GM19467 (cell line): ENCODE results near the gene PACS1.
"Not testable (repeated sequence)": the region's sequence is repeated elsewhere in the genome, so short reads cannot be mapped to it uniquely, and the experiment has no call there.

Experiments used
- ATAC-seq: cut with Tn5 transposase; IDR thresholded peaks from one replicate; pipeline ENCODE4 v1.9.1; 2021; ENCODE audit warnings: mild to moderate bottlenecking, moderate library complexity; ENCODE audit not compliant: unreplicated experiment

The PACS1 gene

GRCh38 chr11:66072518-66072917, 2.4 kb downstream of the PACS1 start:
- no peak for ATAC-seq

GRCh38 chr11:66073669-66074068, 3.6 kb downstream of the PACS1 start:
- no peak for ATAC-seq

GRCh38 chr11:66075273-66075672, 5.2 kb downstream of the PACS1 start:
- no peak for ATAC-seq

- no peak for ATAC-seq
These were observed 6.5 kb downstream of the PACS1 start for GRCh38 chr11:66076561-66076960.

- no peak for ATAC-seq
These were observed 7.9 kb downstream of the PACS1 start for GRCh38 chr11:66077927-66078326.

GRCh38 chr11:66078949-66079348, 8.9 kb downstream of the PACS1 start:
- not testable (repeated sequence) for ATAC-seq

GRCh38 chr11:66080055-66080817, 10.2 kb downstream of the PACS1 start:
- ATAC-seq, result no peak

- ATAC-seq, result peak; percentile 48
These were observed 11.4 kb downstream of the PACS1 start for GRCh38 chr11:66081505-66081904.

- ATAC-seq, result no peak
These were observed 13.1 kb downstream of the PACS1 start for GRCh38 chr11:66082946-66083698.

- no peak for ATAC-seq
These were observed 13.7 kb downstream of the PACS1 start for GRCh38 chr11:66083767-66084166.

- ATAC-seq, result no peak
These were observed 14.9 kb downstream of the PACS1 start for GRCh38 chr11:66084821-66085475.

GRCh38 chr11:66087148-66087908, 17.3 kb downstream of the PACS1 start:
- no peak for ATAC-seq

GRCh38 chr11:66089067-66089466, 19.0 kb downstream of the PACS1 start:
- no peak for ATAC-seq

- ATAC-seq, result no peak
These were observed 20.2 kb downstream of the PACS1 start for GRCh38 chr11:66090288-66090687.

- not testable (repeated sequence) for ATAC-seq
These were observed 22.1 kb downstream of the PACS1 start for GRCh38 chr11:66092125-66092524.

GRCh38 chr11:66099746-66100145, 29.7 kb downstream of the PACS1 start:
- not testable (repeated sequence) for ATAC-seq

GRCh38 chr11:66100272-66101065, 30.4 kb downstream of the PACS1 start:
- ATAC-seq, result no peak

GRCh38 chr11:66101066-66101464, 31.0 kb downstream of the PACS1 start:
- no peak for ATAC-seq

- no peak for ATAC-seq
These were observed 34.1 kb downstream of the PACS1 start for GRCh38 chr11:66104057-66104638.
